Kidney epithelial cell (primary cell): ENCODE data around the gene DYDC1. TPM values are rescaled to one million over a fixed set of nuclear protein-coding genes. Genes with fewer than 3 reads are reported as not detected.
A peak's percentile ranks its signal among the peaks of the same experiment; 100 is the strongest.

Source experiments
- DNase-seq: peaks from one replicate; pipeline ENCODE4 v3.0.0-alpha.2; 2010; ENCODE audit warnings: low read depth
- H3K27me3 ChIP-seq: 2 replicates; pipeline ENCODE4 v1.6.0; 2011; ENCODE audit warnings: low read length; ENCODE audit not compliant: control insufficient read depth, insufficient read depth
- H3K36me3 ChIP-seq: 2 replicates; pipeline ENCODE4 v1.5.1; 2011; ENCODE audit warnings: low read length; ENCODE audit not compliant: control insufficient read depth, insufficient read depth
- H3K4me3 ChIP-seq: 2 replicates; pipeline ENCODE4 v1.5.1; 2011; ENCODE audit warnings: low read depth, mild to moderate bottlenecking, control low read depth, low read length
- CTCF ChIP-seq: IDR thresholded peaks from 2 replicates; pipeline ENCODE4 v1.5.1; 2011; ENCODE audit warnings: mild to moderate bottlenecking, moderate library complexity, low read length, control low read depth, inconsistent platforms; ENCODE audit not compliant: insufficient read depth, poor library complexity, severe bottlenecking
- total RNA-seq: library from RNA; depleted of rRNA; stranded (reverse); fragments of >200 nt; gene quantifications from 2 replicates; pipeline ENCODE4 v1.2.3, GENCODE V29; 2015

The DYDC1 gene
- total RNA-seq = not detected in 2 replicates

GRCh38 chr10:80356563-80356988 is at the start of gene DYDC1, which contains the start of gene DYDC2:
Gene DYDC1 (minus strand): TSS chr10:80356755. CDS start chr10:80352601, 4,154 bp downstream.
Gene DYDC2 (plus strand): TSS chr10:80356781. CDS start chr10:80362444, 5,663 bp downstream.
- TF ChIP-seq CTCF = no peak
- peaks cover 13% of the 10 kb centered on the region for H3K27me3 ChIP-seq
- peak within 1 kb of the TSS; percentile 42 for H3K4me3 ChIP-seq
- DNase-seq = peak; percentile 4
- no peaks in the 10 kb centered on the region for H3K36me3 ChIP-seq

- H3K4me3 ChIP-seq = no peak overlapping the region
- no peak for TF ChIP-seq CTCF
Observed at GRCh38 chr10:80406204-80406603, 49.6 kb upstream of the DYDC1 start.

GRCh38 chr10:80405626-80406025 is 49.1 kb upstream of the DYDC1 start:
- H3K4me3 ChIP-seq = no peak overlapping the region
- no peaks in the 10 kb centered on the region for H3K27me3 ChIP-seq
- TF ChIP-seq CTCF = no peak
- no peak for DNase-seq
- no peaks in the 10 kb centered on the region for H3K36me3 ChIP-seq

More at GRCh38 chr10:80406204-80406603, 49.6 kb upstream of the DYDC1 start:
- H3K27me3 ChIP-seq = no peaks in the 10 kb centered on the region
- no peak for DNase-seq
- H3K36me3 ChIP-seq = no peaks in the 10 kb centered on the region

- no peak for TF ChIP-seq CTCF
- Histone ChIP-seq H3K27me3 (no peaks in the 10 kb centered on the region), H3K4me3 (no peak overlapping the region), H3K36me3 (no peaks in the 10 kb centered on the region)
- DNase-seq = no peak
Observed at GRCh38 chr10:80405035-80405434, 48.5 kb upstream of the DYDC1 start.

GRCh38 chr10:80400136-80400804 is 43.7 kb upstream of the DYDC1 start:
- H3K4me3 ChIP-seq = no peak overlapping the region
- no peaks in the 10 kb centered on the region for H3K36me3 ChIP-seq
- TF ChIP-seq CTCF = no peak
- H3K27me3 ChIP-seq = no peaks in the 10 kb centered on the region
- DNase-seq = no peak

- no peak for TF ChIP-seq CTCF
- no peak for DNase-seq
- Histone ChIP-seq H3K36me3 (no peaks in the 10 kb centered on the region), H3K4me3 (no peak overlapping the region), H3K27me3 (no peaks in the 10 kb centered on the region)
Observed at GRCh38 chr10:80397014-80397413, 40.5 kb upstream of the DYDC1 start.
